NCI-H187 treated with DMSO at 0.1 percent for 48 hours (cell line): ENCODE measurements around the gene BAG5.

Source experiments
- DNase-seq: peaks from one replicate; lab custom pipeline; 2025; lab: John Stamatoyannopoulos, UW

BAG5 gene

GRCh38 chr14:103509864-103510723 lies 52.4 kb downstream of the BAG5 start:
- DNase-seq, result no peak

GRCh38 chr14:103508521-103509329 lies 53.7 kb downstream of the BAG5 start:
- no peak for DNase-seq

GRCh38 chr14:103507751-103508150 lies 54.7 kb downstream of the BAG5 start:
- DNase-seq, result no peak
